ENCODE measurements around the gene SACM1L.

Gene SACM1L

GRCh38 chr3:45737234-45737633 is 48.0 kb downstream of the SACM1L start:
- no peak for DNase-seq (ENCODE audit: low read depth)
- no peak for TF ChIP-seq CTCF (IDR thresholded peaks at IDR 0.05; ENCODE audit: low read depth, low read length, missing control alignments)
- no peak overlapping the region for H3K4me3 ChIP-seq (ENCODE audit: low read depth, low read length)
- in situ Hi-C loops (cut with HindIII; ENCODE audit: low sequenced_read_pairs), result no loop called here

GRCh38 chr3:45739991-45740390 is 50.8 kb downstream of the SACM1L start:
- no peak for DNase-seq (ENCODE audit: low read depth)
- in situ Hi-C loops (cut with HindIII; ENCODE audit: low sequenced_read_pairs), result no loop called here
- no peak for TF ChIP-seq CTCF (IDR thresholded peaks at IDR 0.05; ENCODE audit: low read depth, low read length, missing control alignments)
- H3K4me3 ChIP-seq (ENCODE audit: low read depth, low read length), result no peak overlapping the region

GRCh38 chr3:45741247-45741646 is 52.1 kb downstream of the SACM1L start:
- no peak for DNase-seq (ENCODE audit: low read depth)
- H3K4me3 ChIP-seq (ENCODE audit: low read depth, low read length), result no peak overlapping the region
- in situ Hi-C loops (cut with HindIII; ENCODE audit: low sequenced_read_pairs), result no loop called here
- TF ChIP-seq CTCF (IDR thresholded peaks at IDR 0.05; ENCODE audit: low read depth, low read length, missing control alignments), result no peak

- H3K4me3 ChIP-seq (ENCODE audit: low read depth, low read length), result no peak overlapping the region
- DNase-seq (ENCODE audit: low read depth), result no peak
- no peak for TF ChIP-seq CTCF (IDR thresholded peaks at IDR 0.05; ENCODE audit: low read depth, low read length, missing control alignments)
- in situ Hi-C loops (cut with HindIII; ENCODE audit: low sequenced_read_pairs), result no loop called here
Measured at GRCh38 chr3:45741742-45742460, 52.7 kb downstream of the SACM1L start.

- in situ Hi-C loops (cut with HindIII; ENCODE audit: low sequenced_read_pairs), result no loop called here
- no peak for DNase-seq (ENCODE audit: low read depth)
- no peak overlapping the region for H3K4me3 ChIP-seq (ENCODE audit: low read depth, low read length)
- TF ChIP-seq CTCF (IDR thresholded peaks at IDR 0.05; ENCODE audit: low read depth, low read length, missing control alignments), result no peak
Measured at GRCh38 chr3:45742461-45743089, 53.4 kb downstream of the SACM1L start.

GRCh38 chr3:45746165-45746776 is 57.1 kb downstream of the SACM1L start:
- in situ Hi-C loops (cut with HindIII; ENCODE audit: low sequenced_read_pairs), result no loop called here
- TF ChIP-seq CTCF (IDR thresholded peaks at IDR 0.05; ENCODE audit: low read depth, low read length, missing control alignments), result no peak

More at GRCh38 chr3:45746165-45746776, 57.1 kb downstream of the SACM1L start:
- DNase-seq (ENCODE audit: low read depth), result no peak
- H3K4me3 ChIP-seq (ENCODE audit: low read depth, low read length), result no peak overlapping the region
